Measurements from ENCODE around the gene TMCC3. TPM values are rescaled to one million over a fixed set of nuclear protein-coding genes. Genes with fewer than 3 reads are reported as not detected.
"Not testable (repeated sequence)": the region's sequence is repeated elsewhere in the genome, so short reads cannot be mapped to it uniquely, and the experiment has no call there.

TMCC3 gene, protein sequence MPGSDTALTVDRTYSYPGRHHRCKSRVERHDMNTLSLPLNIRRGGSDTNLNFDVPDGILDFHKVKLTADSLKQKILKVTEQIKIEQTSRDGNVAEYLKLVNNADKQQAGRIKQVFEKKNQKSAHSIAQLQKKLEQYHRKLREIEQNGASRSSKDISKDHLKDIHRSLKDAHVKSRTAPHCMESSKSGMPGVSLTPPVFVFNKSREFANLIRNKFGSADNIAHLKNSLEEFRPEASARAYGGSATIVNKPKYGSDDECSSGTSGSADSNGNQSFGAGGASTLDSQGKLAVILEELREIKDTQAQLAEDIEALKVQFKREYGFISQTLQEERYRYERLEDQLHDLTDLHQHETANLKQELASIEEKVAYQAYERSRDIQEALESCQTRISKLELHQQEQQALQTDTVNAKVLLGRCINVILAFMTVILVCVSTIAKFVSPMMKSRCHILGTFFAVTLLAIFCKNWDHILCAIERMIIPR
- polyA plus RNA-seq (ENCODE audit: insufficient read length), result 23.4 TPM

DNA sequence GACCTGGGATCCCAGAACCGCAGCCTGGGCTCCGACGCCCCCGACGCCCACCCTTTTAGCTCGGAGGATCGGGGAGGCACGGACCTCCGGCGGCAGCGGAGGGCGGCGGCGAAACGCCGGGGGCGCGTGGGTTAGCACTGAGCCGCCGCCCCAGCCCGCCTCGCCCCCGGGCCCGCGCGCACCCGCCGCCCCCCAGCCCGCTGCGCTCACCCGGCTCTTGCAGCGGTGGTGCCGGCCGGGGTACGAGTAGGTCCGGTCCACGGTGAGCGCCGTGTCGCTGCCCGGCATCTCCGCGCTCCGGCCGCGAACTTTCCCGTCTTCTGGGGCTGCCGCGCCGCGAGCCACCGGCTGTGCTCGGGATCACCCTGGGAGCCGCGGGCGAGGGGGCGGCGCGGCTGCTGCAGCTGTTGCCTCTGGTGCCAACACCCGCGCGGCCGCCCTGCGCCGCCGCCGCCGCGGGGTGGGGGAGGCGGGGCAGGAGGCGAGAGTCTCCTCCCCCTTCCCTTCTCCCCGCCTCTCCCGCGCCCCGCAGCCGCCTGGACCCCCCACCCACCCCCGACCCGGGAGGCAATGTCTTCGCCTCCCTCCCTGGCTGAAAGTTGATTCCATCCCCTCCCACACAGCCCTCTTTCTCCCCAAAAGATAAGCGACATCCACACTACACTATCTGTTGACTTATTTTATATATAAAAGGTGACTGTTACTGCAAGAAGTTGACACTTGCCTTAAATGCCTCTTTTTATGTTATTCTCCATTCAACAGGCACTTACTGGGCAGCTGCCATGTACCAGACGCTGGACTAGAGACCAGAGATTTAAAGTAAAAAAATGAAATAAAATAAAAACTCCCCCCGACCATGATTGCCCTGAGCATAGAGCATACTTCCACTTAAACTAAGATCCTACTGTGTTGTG lies at the start of gene TMCC3:
Gene TMCC3 (minus strand): TSS at position 415 of the 914 bp plus-strand sequence. CDS start 127 bp downstream, at position 288.
- no peak for DNase-seq (ENCODE audit: low read depth)

DNA sequence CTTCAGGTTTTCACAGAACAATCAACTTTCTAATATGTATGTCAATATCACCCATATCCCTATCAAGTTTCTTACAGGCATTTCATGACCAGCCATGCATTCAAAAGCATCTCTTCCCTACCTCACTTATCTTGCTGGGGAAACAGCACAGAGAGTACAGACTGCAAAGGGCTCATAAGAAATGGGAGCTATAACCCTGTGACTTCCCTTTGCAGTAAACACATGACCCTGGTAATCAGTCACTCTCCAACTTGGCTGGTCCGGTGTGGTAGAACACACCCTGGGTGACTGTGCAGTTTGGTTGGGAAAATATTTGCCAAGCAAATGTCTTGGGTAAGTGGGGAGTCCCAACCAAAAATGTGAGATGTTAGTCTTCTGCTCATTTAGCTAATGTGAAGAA lies 49.4 kb upstream of the TMCC3 start:
- no peak for DNase-seq (ENCODE audit: low read depth)

DNA sequence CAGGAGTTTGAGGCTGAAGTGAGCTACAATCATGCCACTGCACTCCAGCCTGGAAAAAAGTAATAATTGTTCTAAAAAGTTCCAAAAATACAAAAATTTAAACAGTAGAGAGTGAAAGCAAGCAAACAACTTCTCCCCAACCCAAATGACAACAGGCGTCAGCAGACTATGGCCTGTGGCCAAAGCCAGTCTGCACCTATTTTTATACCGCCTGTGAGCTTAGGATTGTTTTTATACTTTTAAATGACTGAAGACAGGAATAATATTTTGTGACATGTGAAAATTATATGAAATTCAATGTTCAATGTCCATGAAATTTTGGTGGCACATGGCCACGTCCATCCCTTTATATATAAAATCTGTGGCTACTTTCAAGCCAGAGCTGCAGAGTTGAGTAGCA lies 48.2 kb upstream of the TMCC3 start:
- DNase-seq (ENCODE audit: low read depth), result no peak

DNA sequence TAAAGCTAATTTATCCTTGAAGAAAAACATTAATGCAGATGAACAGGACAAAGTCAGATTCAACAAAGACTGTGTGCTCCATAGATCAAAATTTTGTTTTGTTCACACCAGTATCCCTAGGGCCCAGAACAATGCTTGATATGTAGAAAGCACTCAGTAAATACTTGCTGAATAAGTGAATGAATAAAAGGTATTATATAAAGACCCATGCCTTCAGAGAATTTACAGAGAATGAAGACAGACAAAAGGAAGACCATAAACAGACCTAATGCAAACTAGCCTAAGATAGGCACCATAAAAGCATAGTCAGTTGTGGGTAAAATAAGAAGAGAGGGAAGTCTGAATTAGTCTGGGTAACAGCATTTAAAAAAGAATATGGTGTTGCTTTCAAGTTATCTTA lies 47.3 kb upstream of the TMCC3 start:
- DNase-seq (ENCODE audit: low read depth), result no peak

DNA sequence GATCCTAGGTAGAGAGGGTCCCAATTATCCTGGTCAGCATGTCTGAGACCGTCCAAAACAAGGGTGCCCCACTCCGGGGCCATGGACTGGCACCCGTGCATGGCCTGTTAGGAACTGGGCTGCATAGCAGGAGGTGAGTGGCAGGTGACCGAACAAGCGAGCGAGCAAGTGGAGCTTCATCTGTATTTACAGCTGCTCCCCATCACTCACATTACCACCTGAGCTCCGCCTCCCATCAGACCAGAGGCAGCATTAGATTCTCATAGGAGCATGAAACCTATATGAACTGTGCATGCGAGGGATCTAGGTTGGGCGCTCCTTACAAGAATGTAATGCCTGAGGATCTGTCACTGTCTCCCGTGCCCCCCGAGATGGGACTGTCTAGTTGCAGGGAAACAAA lies 44.4 kb upstream of the TMCC3 start:
- no peak for DNase-seq (ENCODE audit: low read depth)

DNA sequence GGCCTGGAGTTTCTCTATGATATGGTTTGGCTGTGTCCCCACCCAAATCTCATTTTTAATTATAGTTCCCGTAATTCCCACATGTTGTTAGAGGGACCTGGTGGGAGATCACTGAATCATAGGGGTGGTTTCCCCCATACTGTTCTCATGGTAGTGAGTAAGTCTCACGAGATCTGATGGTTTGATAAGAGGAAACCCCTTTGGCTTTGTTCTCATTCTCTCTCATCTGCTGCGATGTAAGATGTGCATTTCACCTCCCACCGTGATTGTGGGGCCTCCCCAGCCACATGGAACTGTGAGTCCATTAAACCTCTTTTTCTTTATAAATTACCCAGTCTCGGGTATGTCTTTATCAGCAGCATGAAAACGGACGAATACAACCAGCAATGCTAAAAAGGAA lies 42.5 kb upstream of the TMCC3 start:
- DNase-seq (ENCODE audit: low read depth), result not testable (repeated sequence)

DNA sequence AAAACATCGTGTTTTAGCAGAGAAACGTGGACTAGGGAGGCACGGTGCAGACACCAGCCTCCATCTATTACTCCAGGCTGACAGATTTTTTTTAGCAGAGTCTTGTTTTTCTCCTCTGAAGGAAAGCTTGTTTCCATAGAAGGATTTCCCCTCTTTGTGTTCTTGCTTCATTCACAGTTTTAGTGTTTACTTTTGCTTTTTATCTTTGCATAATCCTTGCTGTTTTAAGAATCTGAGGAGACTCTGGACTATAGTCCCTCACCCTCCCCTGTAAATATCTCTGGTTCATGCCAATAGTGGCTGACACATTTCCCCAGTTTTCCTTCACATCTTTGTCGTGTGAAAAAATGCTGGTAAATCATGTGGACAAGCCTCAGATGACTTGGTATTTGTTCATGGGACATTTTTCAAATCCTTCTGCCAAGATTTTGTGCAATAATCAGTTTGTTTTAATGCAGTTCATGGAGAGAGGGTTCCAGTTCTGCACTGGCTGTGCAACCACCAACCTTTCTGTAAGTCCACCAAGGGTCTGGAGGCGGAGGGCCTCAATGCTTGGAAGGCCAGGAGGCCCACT lies 39.9 kb upstream of the TMCC3 start:
- DNase-seq (ENCODE audit: low read depth), result no peak

DNA sequence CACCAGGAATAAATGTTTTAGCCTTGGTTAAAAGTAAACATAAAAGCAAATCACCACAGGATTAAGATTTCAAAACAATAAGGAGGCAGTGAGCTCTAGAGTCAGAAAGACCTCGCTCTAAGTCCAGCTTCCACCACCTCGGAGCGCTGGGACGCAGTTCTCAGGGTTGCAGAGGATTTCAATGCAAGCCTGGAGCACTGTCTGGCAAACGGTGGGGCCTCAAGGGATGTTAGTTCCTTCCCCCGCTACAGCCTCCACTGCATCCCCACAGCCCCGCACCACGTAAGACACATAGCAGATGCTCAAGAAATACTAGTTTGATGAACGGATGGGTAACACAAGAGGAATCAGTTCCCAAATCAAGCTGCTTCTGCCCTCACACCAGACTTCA lies 39.3 kb upstream of the TMCC3 start:
- DNase-seq (ENCODE audit: low read depth), result no peak

DNA sequence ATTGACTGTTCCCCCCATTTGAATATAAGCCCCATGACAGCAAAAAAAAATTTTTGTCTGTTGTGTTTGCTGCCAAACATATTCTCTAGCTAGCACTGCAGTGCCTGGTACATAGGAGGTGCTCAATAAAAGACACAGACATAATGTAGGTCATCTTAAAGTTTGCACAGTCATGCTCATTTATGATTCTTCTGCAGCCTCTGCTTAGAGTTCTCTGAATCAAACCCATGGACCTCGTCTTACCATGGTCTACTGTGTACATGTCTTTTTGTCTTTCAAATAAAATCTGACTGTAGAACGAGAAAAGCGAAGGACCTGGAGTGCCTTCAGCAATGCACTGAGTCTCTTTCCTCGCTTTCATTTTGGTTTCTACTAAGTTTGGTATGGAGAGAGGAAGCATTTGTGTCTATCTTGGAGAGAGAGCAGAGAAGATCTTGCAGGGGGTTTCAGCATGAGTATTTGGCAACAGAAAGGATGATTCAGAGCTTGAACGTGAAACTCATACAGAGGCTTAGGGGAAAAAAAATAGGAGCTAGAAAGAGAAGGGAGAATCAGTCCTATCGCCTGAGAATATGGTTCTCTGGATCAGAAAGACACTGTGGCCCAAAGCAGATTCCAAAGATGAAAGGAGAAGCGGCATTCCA lies 38.8 kb upstream of the TMCC3 start:
- DNase-seq (ENCODE audit: low read depth), result no peak

DNA sequence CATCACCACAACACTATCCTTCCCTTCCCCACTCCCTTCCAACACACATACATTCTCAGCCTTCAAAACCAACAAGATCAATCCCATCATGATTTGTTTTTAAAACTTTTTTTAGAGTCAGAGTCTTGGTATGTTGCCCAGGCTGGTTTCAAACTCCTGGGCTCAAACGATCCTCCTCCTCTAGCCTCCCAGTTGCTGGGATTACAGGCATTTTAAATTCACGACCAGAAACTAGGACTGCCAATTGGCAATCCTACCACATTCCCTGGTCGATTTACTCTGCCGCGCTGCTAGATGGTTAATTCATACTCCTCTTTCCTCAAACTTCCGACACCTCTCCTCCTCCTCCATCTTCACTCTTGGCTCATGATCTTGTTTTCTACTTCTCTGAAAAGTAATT lies 37.5 kb upstream of the TMCC3 start:
- no peak for DNase-seq (ENCODE audit: low read depth)

DNA sequence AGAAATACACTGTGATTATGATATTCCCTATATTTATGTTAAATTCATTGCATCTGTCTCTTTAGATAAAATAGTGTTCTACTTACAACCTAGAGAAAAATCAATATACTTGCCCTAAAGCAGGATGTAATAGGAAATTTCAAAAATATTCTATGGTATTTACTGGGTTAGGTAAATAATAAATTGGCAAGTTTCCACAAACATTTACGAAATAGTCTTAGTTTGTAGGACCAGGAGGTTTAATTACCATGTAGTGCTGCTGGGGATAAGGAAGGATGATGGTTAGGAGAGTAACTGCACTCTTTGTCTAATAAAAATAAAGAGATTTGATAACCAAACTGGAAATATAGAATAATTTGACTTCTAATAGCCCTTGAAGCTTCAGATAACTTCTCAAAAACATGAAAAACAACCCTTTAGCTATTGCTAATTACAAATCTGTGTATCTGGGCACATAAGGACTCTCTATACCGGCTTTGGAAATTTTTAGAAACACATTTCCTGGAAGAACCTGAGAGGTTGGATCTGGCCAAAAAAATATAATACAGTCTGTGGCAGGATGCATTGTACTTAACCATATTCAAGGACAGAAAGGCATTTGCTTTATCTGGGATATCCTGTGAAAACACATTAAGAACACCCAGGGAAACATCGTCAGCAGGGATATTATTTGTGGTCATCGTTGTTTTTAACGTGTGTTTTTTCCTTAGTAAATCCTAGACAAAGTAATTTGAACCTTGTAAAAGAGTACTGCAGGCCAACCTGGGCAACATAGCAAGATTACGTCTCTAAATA lies 36.7 kb upstream of the TMCC3 start:
- DNase-seq (ENCODE audit: low read depth), result no peak

DNA sequence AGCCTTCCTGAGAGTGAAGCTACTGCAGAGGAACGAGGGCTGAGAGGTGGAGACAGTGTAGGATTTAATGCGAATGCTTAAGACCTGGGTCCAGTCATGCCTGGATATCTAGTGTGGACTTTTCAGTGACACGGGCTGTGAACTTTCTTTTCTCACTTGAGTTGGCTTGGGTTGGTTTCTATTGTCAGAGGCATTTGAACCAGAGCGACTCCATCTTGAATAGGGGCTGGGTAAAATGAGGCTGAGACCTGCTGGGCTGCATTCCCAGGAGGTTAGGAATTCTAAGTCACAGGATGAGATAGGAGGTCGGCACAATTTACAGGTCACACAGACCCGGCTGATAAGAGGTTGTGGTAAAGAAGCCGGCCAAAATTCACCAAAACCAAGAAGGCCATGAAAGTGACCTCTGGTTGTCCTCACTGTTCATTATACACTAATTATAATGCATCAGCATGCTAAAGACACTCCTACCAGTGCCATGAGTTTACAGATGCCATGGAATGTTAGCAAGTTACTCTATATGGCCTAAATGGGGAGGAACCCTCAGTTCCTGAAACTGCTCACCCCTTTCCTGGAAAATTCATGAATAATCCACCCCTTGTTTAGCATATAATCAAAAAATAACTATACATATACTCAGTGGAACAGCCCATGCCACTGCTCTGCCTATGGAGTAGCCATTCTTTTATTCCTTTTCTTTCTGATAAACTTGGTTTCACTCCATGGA lies 34.2 kb upstream of the TMCC3 start:
- no peak for DNase-seq (ENCODE audit: low read depth)

DNA sequence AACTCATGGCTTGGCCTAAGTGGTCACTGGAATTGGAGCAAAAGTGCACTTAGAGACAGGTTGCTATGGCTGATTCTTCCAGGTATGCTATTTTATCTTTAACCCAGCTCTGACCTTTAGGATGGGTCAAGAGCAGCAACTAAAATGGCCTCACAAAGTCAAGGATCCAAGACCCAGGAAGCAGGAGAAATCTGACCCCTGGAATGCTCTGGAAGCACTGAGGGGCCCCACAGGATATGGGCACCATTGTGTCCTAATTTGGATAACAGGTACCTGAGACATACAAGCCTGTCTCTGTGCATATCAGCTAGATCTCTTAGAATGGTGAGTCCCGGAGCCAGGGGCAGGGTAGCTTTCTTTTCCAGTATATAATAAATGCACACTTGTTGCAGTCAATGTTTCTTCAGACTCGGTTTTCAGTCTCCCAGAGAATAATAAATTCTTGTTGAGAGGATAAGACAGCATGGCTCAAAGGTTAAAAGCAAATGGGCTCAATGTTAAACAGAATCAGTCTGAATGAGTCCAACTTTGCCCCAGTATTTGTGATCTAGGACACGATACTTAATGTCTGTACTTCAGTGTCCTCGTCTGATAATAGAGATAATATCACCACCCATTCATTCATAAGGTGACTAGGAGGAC lies 29.3 kb upstream of the TMCC3 start:
- DNase-seq (ENCODE audit: low read depth), result no peak

DNA sequence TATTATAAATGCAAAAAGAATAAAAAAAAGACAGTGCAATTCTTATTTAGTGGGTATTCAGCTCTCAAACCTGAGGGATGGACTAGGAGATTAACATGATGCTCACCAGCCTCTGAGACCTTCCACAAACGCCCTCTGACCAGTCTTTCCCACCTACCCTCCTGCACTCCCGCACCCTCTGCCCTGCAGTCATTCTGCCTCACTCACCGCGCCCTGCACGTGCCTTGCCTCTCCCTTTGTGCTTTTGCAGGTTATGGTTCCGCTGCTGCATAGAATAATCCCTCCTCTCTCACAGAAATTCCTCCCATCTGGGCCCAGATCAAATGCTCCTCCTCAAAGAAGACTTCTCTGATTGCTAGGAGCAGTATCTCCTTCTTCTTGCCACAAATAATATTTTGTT lies 28.5 kb upstream of the TMCC3 start:
- DNase-seq (ENCODE audit: low read depth), result no peak

DNA sequence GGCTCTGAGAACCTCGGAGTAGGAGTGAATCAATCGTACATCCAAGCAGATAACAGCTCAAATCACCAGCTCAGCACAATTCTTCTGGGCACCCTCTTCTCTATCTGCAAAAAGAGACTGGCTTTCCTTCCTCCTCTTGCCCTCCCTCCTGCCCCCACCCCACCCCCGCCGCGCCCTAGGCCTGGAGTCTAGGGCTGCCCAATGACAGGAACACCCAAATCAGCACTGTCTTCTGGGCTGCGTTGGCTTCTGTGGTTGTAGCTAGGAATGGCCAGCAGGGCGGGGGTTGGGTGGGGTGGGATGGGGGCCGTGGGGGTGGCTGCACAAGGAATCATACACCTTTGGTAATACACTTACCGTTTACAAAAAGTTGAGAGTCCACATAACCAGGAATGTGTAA lies 28.0 kb upstream of the TMCC3 start:
- DNase-seq (ENCODE audit: low read depth), result no peak

DNA sequence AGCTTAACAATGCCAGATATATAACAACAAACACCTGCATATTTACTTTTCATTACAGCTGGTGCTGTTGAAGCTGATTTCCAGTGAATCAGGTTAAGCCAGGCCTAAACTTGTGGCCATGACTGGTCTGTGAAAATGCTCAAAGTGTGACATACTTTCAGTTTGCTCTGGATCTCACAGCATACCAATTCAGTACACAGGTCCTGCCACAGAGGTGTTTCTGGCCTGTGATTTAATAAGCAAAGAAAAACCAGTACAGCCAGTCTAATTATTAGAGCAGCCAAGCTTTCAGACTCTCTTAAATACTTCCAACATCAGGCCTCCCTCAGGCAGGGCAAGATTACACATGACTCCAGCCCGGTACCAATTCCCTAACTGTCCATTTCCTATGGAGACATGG lies 27.4 kb upstream of the TMCC3 start:
- no peak for DNase-seq (ENCODE audit: low read depth)

DNA sequence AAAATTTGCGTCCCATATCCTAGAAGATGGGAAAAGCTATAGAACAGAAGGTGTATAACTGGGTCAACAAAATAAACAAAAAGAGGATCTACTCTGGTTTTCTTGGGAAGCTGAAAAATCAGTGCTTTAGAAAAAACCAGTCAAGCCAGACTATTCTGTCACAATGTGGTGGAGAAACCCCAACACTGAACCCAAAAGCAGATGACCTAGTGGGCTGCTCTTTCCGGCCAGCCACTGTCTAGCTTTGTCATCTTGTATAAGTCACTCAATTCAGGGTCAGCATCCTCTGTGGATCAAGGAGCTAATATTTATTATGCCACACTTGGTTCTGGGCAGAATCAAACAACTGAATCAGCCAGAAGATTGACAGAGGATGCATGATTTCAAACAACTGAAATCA lies 26.6 kb upstream of the TMCC3 start:
- no peak for DNase-seq (ENCODE audit: low read depth)

DNA sequence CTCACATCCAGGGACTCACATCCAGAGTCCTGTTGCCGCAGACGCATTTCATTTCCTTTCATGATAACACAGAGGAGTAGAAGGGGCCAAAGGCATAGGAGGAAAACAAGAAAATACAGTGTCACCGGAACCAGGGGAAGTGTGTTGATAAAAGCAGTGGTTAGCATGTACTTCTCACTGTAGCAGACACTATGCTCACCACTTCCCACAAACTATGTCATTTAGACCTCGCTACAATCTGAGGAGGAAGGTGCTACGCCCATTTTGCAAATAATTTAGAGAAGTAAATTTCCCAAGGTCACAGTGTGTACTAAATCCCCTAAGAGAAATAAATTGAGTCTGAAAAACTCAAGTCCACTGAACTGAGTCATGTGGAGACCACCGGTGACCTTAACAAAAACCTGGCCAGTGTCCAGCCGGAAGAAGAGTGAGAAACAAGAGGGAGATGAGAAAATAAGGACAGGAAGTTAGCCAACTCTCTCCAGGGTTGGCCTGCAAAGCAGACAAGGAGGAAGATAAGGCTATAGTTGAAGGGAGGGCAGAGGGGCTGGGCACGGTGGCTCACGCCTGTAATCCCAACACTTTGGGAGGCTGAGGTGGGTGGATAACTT lies 25.8 kb upstream of the TMCC3 start:
- DNase-seq (ENCODE audit: low read depth), result no peak

DNA sequence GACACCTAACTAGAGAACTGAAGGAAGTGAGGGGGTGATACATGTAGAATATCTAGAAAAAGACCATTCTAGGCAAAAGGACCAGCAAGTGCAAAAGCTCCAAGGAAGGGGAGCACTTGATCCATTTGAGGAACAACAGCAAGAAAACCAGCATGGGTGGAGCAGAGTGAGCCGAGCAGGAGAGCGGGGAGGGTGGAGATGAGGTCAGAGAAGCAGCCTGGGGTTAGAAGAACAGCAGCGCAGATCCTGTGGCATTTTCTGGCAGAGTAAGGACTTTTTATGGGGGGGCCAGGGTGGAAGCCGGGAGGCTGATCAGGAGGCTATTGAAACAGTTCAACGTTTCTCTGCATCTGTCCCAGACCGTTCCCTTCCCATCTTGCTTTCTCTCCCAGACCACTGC lies 24.5 kb upstream of the TMCC3 start:
- no peak for DNase-seq (ENCODE audit: low read depth)
